Measurements from ENCODE around the gene ITPKB. TPM values are rescaled to one million over a fixed set of nuclear protein-coding genes. Genes with fewer than 3 reads are reported as not detected.
"Not testable (repeated sequence)": the region's sequence is repeated elsewhere in the genome, so short reads cannot be mapped to it uniquely, and the experiment has no call there.

ITPKB gene
- total RNA-seq, 1 experiment from 2014 or later, result 0.07 TPM

- DNase-seq (ENCODE audit: low read depth), result no peak
- in situ Hi-C loops (cut with HindIII; ENCODE audit: low pct_unique_long_range_greater_than_20kb, low sequenced_read_pairs), result no loop called here
Measured at GRCh38 chr1:226607821-226608220, 131.3 kb downstream of the ITPKB start.

- in situ Hi-C loops (cut with HindIII; ENCODE audit: low pct_unique_long_range_greater_than_20kb, low sequenced_read_pairs), result no loop called here
Measured at GRCh38 chr1:226607268-226607660, 131.8 kb downstream of the ITPKB start.

GRCh38 chr1:226606311-226607267 lies 132.5 kb downstream of the ITPKB start:
- no peak for DNase-seq (ENCODE audit: low read depth)
- in situ Hi-C loops (cut with HindIII; ENCODE audit: low pct_unique_long_range_greater_than_20kb, low sequenced_read_pairs), result no loop called here

More at GRCh38 chr1:226607268-226607660, 131.8 kb downstream of the ITPKB start:
- no peak for DNase-seq (ENCODE audit: low read depth)

GRCh38 chr1:226605318-226605950 lies 133.6 kb downstream of the ITPKB start:
- no peak for DNase-seq (ENCODE audit: low read depth)
- in situ Hi-C loops (cut with HindIII; ENCODE audit: low pct_unique_long_range_greater_than_20kb, low sequenced_read_pairs), result no loop called here

- in situ Hi-C loops (cut with HindIII; ENCODE audit: low pct_unique_long_range_greater_than_20kb, low sequenced_read_pairs), result no loop called here
- no peak for DNase-seq (ENCODE audit: low read depth)
Measured at GRCh38 chr1:226604560-226605317, 134.3 kb downstream of the ITPKB start.

- DNase-seq (ENCODE audit: low read depth), result no peak
- in situ Hi-C loops (cut with HindIII; ENCODE audit: low pct_unique_long_range_greater_than_20kb, low sequenced_read_pairs), result no loop called here
Measured at GRCh38 chr1:226603858-226604559, 135.1 kb downstream of the ITPKB start.

- in situ Hi-C loops (cut with HindIII; ENCODE audit: low pct_unique_long_range_greater_than_20kb, low sequenced_read_pairs), result no loop called here
- DNase-seq (ENCODE audit: low read depth), result no peak
Measured at GRCh38 chr1:226603022-226603857, 135.8 kb downstream of the ITPKB start.

- DNase-seq (ENCODE audit: low read depth), result no peak
- in situ Hi-C loops (cut with HindIII; ENCODE audit: low pct_unique_long_range_greater_than_20kb, low sequenced_read_pairs), result no loop called here
Measured at GRCh38 chr1:226602186-226603021, 136.7 kb downstream of the ITPKB start.

- in situ Hi-C loops (cut with HindIII; ENCODE audit: low pct_unique_long_range_greater_than_20kb, low sequenced_read_pairs), result no loop called here
Measured at GRCh38 chr1:226601456-226601855, 137.6 kb downstream of the ITPKB start.

GRCh38 chr1:226600254-226600653 lies 138.8 kb downstream of the ITPKB start:
- in situ Hi-C loops (cut with HindIII; ENCODE audit: low pct_unique_long_range_greater_than_20kb, low sequenced_read_pairs), result no loop called here
- DNase-seq (ENCODE audit: low read depth), result no peak

More at GRCh38 chr1:226601456-226601855, 137.6 kb downstream of the ITPKB start:
- DNase-seq (ENCODE audit: low read depth), result no peak

GRCh38 chr1:226599636-226600238 lies 139.3 kb downstream of the ITPKB start:
- DNase-seq (ENCODE audit: low read depth), result no peak
- in situ Hi-C loops (cut with HindIII; ENCODE audit: low pct_unique_long_range_greater_than_20kb, low sequenced_read_pairs), result no loop called here

- in situ Hi-C loops (cut with HindIII; ENCODE audit: low pct_unique_long_range_greater_than_20kb, low sequenced_read_pairs), result not testable (repeated sequence)
Measured at GRCh38 chr1:226598955-226599354, 140.1 kb downstream of the ITPKB start.

GRCh38 chr1:226598455-226598849 lies 140.6 kb downstream of the ITPKB start:
- in situ Hi-C loops (cut with HindIII; ENCODE audit: low pct_unique_long_range_greater_than_20kb, low sequenced_read_pairs), result no loop called here
- no peak for DNase-seq (ENCODE audit: low read depth)

More at GRCh38 chr1:226598955-226599354, 140.1 kb downstream of the ITPKB start:
- not testable (repeated sequence) for DNase-seq (ENCODE audit: low read depth)

- no peak for DNase-seq (ENCODE audit: low read depth)
- in situ Hi-C loops (cut with HindIII; ENCODE audit: low pct_unique_long_range_greater_than_20kb, low sequenced_read_pairs), result no loop called here
Measured at GRCh38 chr1:226597616-226598454, 141.2 kb downstream of the ITPKB start.

GRCh38 chr1:226596531-226597165 lies 142.4 kb downstream of the ITPKB start:
- in situ Hi-C loops (cut with HindIII; ENCODE audit: low pct_unique_long_range_greater_than_20kb, low sequenced_read_pairs), result no loop called here
- DNase-seq (ENCODE audit: low read depth), result no peak

Measured in Caki2 (cell line).